ENCODE data around the gene SIAH2.

The SIAH2 gene

DNA sequence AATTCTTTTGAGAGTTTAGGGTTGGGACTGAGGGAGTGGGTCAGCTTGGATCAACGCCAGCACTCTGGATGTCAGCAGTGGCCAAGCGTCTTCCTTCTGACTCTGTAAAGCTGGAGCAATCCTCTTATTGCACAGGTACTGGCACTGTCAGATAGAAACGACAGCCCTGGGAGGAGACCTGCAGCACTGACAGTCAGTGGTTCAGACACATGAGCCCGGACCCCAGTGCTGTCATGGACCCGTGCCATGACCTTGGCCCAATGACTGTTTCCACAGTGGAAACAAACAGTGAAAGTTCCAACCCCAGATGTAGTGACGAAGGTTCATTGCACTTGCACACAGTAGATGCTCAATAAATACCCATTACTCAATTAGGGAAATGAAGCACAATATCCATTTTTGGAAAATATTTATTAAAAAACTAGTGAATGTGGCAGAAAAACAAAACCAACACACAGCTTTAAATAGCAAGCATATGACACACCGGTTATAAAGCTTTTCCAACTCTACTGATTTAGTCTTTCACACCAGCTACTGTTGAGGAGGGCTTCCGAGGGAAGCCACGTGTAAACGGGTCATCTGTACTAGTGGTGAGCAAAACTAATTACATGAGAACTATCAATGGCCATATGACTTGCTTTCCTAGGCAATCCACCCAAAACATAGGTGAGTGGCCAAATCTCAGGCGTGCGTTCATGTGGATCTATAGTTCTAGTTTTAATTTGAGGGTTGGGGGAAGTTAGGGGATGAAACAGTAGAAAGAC is 22.1 kb downstream of the SIAH2 start:
- DNase-seq (ENCODE audit: low read depth) = no peak
- no peak for TF ChIP-seq CTCF (conservative IDR thresholded peaks at IDR 0.05; ENCODE audit: low read length)
- H3K4me3 ChIP-seq (ENCODE audit: low read length) = no peak overlapping the region

- TF ChIP-seq CTCF (conservative IDR thresholded peaks at IDR 0.05; ENCODE audit: low read length) = no peak
- no peak for DNase-seq (ENCODE audit: low read depth)
- H3K4me3 ChIP-seq (ENCODE audit: low read length) = no peak overlapping the region
Measured at GRCh38 chr3:150739877-150740645, 22.9 kb downstream of the SIAH2 start.

- H3K4me3 ChIP-seq (ENCODE audit: low read length) = no peak overlapping the region
- no peak for TF ChIP-seq CTCF (conservative IDR thresholded peaks at IDR 0.05; ENCODE audit: low read length)
- DNase-seq (ENCODE audit: low read depth) = no peak
Measured at GRCh38 chr3:150739200-150739863, 23.6 kb downstream of the SIAH2 start.

DNA sequence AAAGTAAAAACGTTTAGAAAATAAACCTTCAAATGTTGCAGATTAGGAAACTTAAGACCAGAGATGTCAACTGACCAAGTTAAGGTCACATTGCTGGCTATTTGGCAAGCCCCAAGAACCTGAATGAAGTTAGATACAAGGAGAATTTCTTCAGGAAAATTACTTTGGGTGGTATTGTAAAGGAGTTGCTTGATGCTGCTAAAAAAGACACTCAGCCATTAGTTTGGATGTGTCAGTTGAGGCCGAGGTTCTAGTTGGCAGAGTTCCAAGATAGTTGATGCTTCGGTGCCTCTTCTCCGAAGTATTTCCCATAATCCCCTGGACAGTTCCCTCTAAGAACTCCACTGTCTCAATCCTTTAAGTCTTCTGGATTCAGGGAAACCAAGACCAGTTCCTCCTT is 24.3 kb downstream of the SIAH2 start:
- DNase-seq (ENCODE audit: low read depth) = no peak
- TF ChIP-seq CTCF (conservative IDR thresholded peaks at IDR 0.05; ENCODE audit: low read length) = no peak
- H3K4me3 ChIP-seq (ENCODE audit: low read length) = no peak overlapping the region

- no peak overlapping the region for H3K4me3 ChIP-seq (ENCODE audit: low read length)
- no peak for TF ChIP-seq CTCF (conservative IDR thresholded peaks at IDR 0.05; ENCODE audit: low read length)
- DNase-seq (ENCODE audit: low read depth) = peak; percentile 53
Measured at GRCh38 chr3:150737874-150738679, 24.9 kb downstream of the SIAH2 start.

- TF ChIP-seq CTCF (conservative IDR thresholded peaks at IDR 0.05; ENCODE audit: low read length) = no peak
- peak; percentile 34 for DNase-seq (ENCODE audit: low read depth)
- H3K4me3 ChIP-seq (ENCODE audit: low read length) = no peak overlapping the region
Measured at GRCh38 chr3:150736903-150737832, 25.8 kb downstream of the SIAH2 start.
